Inflammatory macrophage treated with lipopolysaccharide for 4 hours (primary cell): ENCODE data around the gene TLE2.

Source experiments
- DNase-seq: peaks from one replicate; pipeline ENCODE4 v3.0.0-alpha.2; 2020

TLE2 gene

DNA sequence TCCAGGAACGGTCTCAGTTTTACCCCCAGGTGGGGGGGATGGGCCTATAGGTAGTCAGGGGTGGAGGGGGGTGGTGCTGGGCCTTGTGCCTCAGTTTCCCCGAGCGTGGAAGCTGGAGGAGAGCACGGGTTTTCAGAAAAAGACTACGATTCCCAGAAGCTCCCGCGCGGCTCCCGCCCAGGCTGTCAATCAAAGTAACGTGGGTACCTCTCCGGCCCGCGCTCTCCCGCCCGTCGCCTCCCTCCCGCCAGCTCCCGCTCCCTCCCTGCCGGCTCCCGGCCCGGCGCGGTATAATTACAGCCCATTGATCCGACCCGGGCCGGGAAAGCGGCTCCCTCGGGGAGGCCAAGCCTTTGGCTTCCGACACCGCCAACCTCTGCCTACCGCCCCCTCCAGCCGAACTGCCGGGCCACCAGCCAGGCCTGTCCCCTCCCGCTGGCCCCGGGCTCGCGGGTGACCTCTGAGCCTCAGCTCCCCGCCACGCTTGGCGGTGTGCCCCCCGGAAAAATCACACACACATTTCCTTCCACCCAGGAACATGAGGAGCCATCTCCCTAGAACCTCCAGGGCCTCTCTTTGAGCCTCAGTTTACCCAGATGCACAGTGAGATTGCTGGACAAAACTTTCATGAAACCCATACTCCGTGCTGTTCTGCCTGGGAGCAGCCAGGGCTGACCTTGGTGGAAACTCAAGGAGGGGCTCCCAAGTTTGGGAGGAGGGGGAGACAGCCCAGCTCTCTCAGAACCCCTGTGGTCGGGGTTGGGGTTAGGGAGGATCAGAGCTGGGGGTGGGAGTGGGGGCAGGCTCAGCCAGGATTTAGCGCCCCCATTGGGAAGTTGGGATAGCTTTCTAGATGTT, 7.3 kb upstream of the TLE2 start:
- DNase-seq: peak; percentile 87

GRCh38 chr19:3035542-3036118, 6.5 kb upstream of the TLE2 start:
- DNase-seq: peak; percentile 99

- peak; percentile 12 for DNase-seq
Observed at GRCh38 chr19:3034656-3035541, 5.8 kb upstream of the TLE2 start.

- no peak for DNase-seq
Observed at GRCh38 chr19:3034406-3034655, 5.3 kb upstream of the TLE2 start.

DNA sequence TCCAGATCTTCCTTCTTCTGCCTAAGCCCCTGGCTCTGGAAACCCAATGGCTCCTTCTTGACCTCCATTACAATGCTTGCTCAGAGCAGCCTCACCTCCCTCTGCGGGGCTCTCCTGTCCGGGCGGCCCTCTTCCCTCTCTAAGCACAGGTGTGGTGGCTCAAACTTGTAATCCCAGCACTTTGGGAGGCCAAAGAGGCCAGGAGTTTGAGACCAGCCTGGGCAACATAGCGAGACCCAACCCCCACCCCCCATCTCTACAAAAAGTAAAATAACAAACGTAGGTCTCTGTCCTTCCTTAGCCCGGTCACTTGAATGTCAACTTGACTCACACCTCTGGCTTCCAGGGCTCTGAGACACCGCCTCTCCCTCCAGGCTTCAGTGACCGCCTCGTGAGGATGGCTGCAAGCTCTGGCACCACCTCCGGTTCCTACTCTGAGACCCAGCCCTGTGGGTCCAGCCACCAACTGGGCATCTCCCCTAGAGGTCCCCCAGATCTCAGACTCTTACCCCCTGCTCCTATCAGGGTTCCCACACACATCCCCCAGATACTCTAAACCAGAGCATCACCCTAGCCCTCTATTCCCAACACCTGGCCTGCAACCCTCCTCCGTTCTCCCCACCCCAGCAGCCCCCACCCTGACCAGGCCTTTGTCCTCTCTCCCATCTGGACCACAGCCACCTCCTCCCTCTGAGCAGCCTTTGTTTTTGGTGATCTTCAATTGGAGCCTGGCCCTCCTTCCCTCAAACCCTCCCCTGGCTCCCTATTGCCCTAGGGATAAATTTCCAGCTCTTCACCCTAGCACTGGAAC, 4.7 kb upstream of the TLE2 start:
- no peak for DNase-seq

GRCh38 chr19:3031607-3031867, 2.5 kb upstream of the TLE2 start:
- DNase-seq: no peak

GRCh38 chr19:3028305-3029064, 595 bp downstream of the TLE2 start:
- DNase-seq: no peak

DNA sequence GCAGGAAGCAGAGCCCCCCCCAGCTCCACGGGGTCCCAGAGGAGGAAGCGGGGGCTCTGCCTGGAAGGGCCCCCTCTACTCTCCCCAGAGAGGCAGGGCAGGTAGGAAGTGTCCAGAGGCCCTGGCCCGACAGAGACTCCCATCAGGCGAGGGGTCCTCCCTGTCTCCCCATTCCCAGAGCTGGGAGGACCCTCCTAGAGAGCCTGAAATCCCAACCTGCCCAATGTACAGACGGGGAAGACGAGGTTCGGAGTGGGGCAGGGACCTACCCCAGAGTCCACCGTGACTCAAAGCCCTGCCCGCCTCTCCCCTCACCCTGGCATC, 1.1 kb downstream of the TLE2 start:
- DNase-seq: no peak

DNA sequence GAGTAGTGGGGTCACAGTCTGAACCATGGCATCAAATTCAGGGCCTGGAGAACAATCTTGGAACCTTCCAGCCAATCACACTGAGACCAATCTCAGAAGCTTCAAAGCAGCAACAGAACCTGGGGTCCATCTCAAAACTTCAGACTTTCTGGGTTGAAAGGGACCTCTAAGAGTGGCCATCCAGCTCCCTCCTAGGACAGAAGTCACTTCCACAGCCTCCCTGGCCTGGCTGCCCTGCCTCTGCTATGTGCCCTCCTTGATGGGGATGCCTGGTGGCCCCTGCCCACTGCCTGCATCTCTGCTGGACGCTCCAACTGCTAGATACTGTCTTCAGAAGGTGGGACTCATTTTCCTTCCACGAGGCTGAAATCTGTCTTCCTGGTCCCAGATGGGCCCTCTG, 1.8 kb downstream of the TLE2 start:
- no peak for DNase-seq

DNA sequence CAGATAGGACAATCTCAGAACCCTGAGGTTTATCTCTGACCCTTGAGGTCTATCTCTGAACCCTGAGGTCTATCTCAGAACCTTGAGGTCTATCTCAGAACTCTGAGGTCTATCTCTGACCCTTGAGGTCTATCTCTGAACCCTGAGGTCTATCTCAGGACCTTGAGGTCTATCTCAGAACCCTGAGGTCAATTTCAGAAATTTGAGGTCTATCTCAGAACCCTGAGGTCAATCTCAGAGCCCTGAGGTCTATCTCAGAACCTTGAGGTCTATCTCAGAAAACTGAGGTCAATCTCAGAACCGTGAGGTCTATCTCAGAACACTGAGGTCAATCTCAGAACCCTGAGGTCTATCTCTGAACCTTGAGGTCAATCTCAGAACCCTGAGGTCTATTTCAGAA, 2.3 kb downstream of the TLE2 start:
- DNase-seq: no peak

GRCh38 chr19:3025549-3025886, 3.6 kb downstream of the TLE2 start:
- DNase-seq: no peak

DNA sequence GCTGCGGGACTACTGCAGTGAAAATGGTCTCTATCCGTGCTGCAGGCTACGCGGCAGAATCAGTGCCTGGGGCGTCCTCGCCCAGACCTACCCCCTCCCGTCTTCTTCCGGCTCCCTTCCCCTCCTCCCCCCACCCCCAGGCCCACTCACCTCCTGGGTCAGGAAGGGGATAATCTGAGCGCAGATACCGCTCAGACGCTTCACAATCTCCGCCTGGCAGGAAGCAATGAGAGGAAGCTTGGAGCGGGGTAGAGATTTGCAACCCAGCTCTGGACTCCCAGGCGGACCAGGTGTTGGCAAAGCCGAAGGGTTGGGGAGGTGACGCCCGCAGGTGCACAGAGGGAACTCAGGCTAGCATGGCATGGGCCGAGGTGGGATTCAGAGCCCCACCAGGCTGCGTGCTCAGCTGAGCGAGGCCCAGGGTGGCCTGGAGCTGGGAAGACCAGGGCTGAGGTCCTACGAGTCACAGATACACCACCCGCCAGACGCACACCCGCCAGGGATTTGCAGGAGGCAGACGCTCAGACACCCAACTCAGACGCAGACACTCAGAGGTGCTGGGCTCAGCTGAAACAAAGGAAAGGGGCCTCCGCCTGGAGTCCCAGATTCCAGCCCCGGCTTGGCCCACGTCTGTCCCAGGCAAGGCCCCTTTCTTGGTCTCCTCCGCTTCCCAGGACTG, 4.1 kb downstream of the TLE2 start:
- no peak for DNase-seq

DNA sequence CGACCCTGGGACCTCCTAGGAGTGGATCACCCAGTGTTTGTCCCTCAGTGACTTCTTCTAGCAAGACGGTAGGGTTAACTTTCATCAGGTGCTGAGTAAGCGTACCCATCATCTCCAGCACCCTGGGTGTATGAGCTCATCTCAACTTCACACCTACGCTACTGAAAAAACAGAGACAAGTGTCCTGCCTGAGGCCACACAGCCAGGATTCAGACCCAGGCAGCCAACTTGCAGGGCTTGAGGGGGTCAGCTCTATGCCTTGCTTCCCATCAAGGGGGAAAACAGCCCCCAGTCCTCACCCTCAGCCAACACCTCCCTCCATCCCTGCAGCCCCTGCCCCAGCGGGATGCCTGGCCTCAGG, 4.6 kb downstream of the TLE2 start:
- no peak for DNase-seq

GRCh38 chr19:3020321-3020960, 8.6 kb downstream of the TLE2 start:
- no peak for DNase-seq

DNA sequence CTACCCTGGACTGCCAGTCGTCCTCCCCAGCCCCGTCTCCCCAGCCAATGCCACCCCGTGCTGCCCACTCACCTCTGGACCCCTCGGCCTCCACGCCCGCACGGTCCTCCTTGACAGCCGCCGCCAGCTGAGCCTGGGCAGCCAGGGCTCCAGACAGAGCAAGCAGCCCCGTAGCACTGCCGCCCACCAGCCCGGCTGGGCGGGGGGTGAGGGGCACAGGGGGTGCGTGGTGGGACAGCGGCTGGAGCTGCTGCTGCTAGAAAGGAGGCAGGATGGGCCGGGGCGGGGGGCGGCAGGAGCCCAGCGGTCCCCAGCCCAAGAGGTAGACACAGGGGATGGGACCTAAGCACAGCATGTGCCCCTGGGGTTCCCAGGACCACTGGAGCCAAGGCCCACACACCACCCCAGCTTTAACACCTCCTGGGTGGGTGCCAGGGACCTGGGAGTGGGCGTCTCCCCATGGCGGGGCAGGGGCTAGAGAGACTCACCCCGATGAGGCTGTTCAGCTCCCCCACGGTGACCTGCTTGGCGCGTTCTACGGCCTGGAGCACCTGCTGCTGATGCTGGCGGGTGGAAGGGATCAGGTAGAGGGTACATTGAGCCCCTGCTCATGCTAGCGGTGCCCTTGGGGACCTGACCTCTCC, 9.7 kb downstream of the TLE2 start:
- no peak for DNase-seq

GRCh38 chr19:3017923-3018322, 11.2 kb downstream of the TLE2 start:
- DNase-seq: no peak

- no peak for DNase-seq
Observed at GRCh38 chr19:3015126-3016057, 13.7 kb downstream of the TLE2 start.

DNA sequence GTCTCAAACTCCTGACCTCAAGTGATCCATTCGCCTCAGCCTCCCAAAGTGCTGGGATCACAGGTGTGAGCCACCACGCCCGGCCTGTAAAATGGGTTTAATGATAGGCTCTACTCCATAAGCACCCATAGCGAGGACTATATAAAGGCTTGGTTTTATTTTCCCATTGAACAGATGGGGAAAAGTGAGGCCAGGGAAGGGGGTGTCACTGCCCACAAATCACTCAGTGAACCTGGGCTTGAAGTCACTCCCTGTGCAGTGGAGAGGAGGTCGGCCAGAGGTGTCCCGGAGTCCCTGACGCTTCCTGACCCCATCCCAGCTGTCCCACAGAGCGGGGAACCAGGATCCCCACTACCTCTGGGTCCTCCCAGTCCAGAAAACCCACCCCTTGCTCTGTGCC, 14.9 kb downstream of the TLE2 start:
- DNase-seq: no peak

DNA sequence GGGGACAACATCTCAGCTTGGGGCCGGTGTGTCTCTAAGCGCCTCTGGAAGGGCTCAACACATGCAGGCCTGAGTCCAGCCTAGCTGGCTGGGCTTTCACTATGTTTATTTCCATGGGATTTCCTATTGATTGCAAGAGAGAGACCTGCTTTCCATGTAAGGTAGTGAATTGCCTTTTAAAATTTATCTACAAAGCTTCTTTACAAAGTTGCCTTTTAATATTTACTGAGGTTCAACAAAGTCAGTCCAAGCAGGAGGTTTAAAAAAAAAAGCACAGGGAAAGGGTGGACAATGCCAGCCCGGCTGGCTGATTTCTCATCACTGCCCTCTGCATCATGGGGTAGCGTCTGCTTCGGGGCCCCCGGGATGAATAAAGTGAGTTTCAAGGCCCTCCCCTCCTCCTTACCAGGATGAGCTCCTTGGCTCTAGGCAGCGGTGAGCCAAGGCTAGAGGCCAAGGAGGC, 15.8 kb downstream of the TLE2 start:
- no peak for DNase-seq

- no peak for DNase-seq
Observed at GRCh38 chr19:3012621-3013262, 16.3 kb downstream of the TLE2 start.
